Astrocyte of the cerebellum (primary cell): ENCODE results near the gene F13B.

Experiments
- DNase-seq: peaks from one replicate; pipeline ENCODE4 v3.0.0-alpha.2; 2011; ENCODE audit warnings: low read depth
- H3K4me3 ChIP-seq: 2 replicates; pipeline ENCODE4 v1.5.1; 2011; ENCODE audit warnings: mild to moderate bottlenecking, low read depth, low read length, moderate library complexity
- CTCF ChIP-seq: IDR thresholded peaks from 2 replicates; pipeline ENCODE4 v1.5.1; 2012; ENCODE audit warnings: low read length, low read depth, moderate library complexity, mild to moderate bottlenecking; ENCODE audit errors: missing control alignments
- in situ Hi-C: cut with HindIII; loops from 2 replicates; pipeline ENCODE4 v1.10.0; 2017; ENCODE audit warnings: low sequenced_read_pairs

Gene F13B

GRCh38 chr1:197080323-197080722, 13.3 kb upstream of the F13B start:
- no peak for DNase-seq
- no peak for TF ChIP-seq CTCF
- in situ Hi-C loops = no loop called here
- no peak overlapping the region for H3K4me3 ChIP-seq

GRCh38 chr1:197076585-197076984, 9.5 kb upstream of the F13B start:
- H3K4me3 ChIP-seq = no peak overlapping the region
- in situ Hi-C loops = no loop called here
- TF ChIP-seq CTCF = no peak
- no peak for DNase-seq

GRCh38 chr1:197073978-197074377, 6.9 kb upstream of the F13B start:
- DNase-seq = no peak
- TF ChIP-seq CTCF = no peak
- in situ Hi-C loops = no loop called here
- no peak overlapping the region for H3K4me3 ChIP-seq

- in situ Hi-C loops = no loop called here
- no peak for TF ChIP-seq CTCF
- DNase-seq = no peak
- H3K4me3 ChIP-seq = no peak overlapping the region
Measured at GRCh38 chr1:197067457-197067818, 378 bp upstream of the F13B start.

GRCh38 chr1:197066277-197066676, 783 bp downstream of the F13B start:
- DNase-seq = no peak
- H3K4me3 ChIP-seq = no peak overlapping the region
- in situ Hi-C loops = no loop called here
- TF ChIP-seq CTCF = no peak

GRCh38 chr1:197065559-197065958, 1.5 kb downstream of the F13B start:
- TF ChIP-seq CTCF = no peak
- in situ Hi-C loops = no loop called here

GRCh38 chr1:197063212-197063611, 3.8 kb downstream of the F13B start:
- no peak for TF ChIP-seq CTCF
- no peak overlapping the region for H3K4me3 ChIP-seq
- in situ Hi-C loops = loop anchor here (5.0 kb wide), 1 partner anchor 36 kb away; no protein-coding TSS in a partner anchor
- DNase-seq = no peak

More at GRCh38 chr1:197065559-197065958, 1.5 kb downstream of the F13B start:
- H3K4me3 ChIP-seq = no peak overlapping the region
- DNase-seq = no peak
